Measurements from ENCODE around the gene CBLL1. TPM values are rescaled to one million over a fixed set of nuclear protein-coding genes. Genes with fewer than 3 reads are reported as not detected.

CBLL1 gene
- total RNA-seq, 1 experiment from 2014 or later, result 35.0 TPM

GRCh38 chr7:107785926-107786325 is 42.0 kb downstream of the CBLL1 start:
- H3K4me3 ChIP-seq (replicated peaks in 1 of 2; ENCODE audit: low read depth in 1 of 2, low read length in 2 of 2), result no peak overlapping the region
- no peaks in the 10 kb centered on the region for H3K4me1 ChIP-seq (ENCODE audit: control insufficient read depth in 1 of 2, insufficient read depth in 2 of 2, low read length in 2 of 2)
- ChIA-PET CTCF (no interaction called here), RAD21 (ENCODE audit: low non-redundant PET in 1 of 2, low total read pairs in 2 of 2, uncharacterized antibody in 2 of 2, unreplicated experiment in 2 of 2) (no interaction called here), POLR2A (no interaction called here)
- H3K27ac ChIP-seq (ENCODE audit: low read depth, low read length), result no peak overlapping the region
- intact Hi-C loops (cut with micrococcal nuclease), result no loop called here
- ATAC-seq, result no peak
- no peak overlapping the region for H3K9ac ChIP-seq (ENCODE audit: low read length)
- H3K27me3 ChIP-seq (ENCODE audit: insufficient read depth, low read length), result no peaks in the 10 kb centered on the region
- no peak overlapping the region for H2AFZ ChIP-seq (ENCODE audit: low read depth, low read length, poor library complexity, severe bottlenecking)
- no peaks in the 10 kb centered on the region for H3K36me3 ChIP-seq (ENCODE audit: control insufficient read depth in 1 of 2, insufficient read depth in 2 of 2, low read length in 2 of 2)
- H4K20me1 ChIP-seq (ENCODE audit: insufficient read depth), result no peaks in the 10 kb centered on the region
- H3K9me2 ChIP-seq (ENCODE audit: insufficient read depth), result no peaks in the 10 kb centered on the region
- no peaks in the 10 kb centered on the region for H3K79me2 ChIP-seq (ENCODE audit: insufficient read depth, low read length)
- H3K4me2 ChIP-seq (ENCODE audit: low read length), result no peak overlapping the region
- H3K9me3 ChIP-seq (ENCODE audit: control insufficient read depth in 1 of 2, insufficient read depth in 1 of 2, low read depth in 1 of 2, low read length in 2 of 2), result no peaks in the 10 kb centered on the region
- TF ChIP-seq EGR1 (IDR thresholded peaks at IDR 0.05; ENCODE audit: low read depth) (no peak), FOSL1 (IDR thresholded peaks at IDR 0.05; ENCODE audit: low read depth) (no peak), POLR2A (IDR thresholded peaks at IDR 0.05; ENCODE audit: borderline replicate concordance, extremely low read depth, insufficient read depth, insufficient read length) (no peak), ATF3 (IDR thresholded peaks at IDR 0.05) (no peak), CBX3 (IDR thresholded peaks at IDR 0.05; ENCODE audit: low read depth) (no peak), TCF7L2 (IDR thresholded peaks at IDR 0.05; ENCODE audit: borderline replicate concordance, extremely low read depth, insufficient read depth, insufficient read length) (no peak), ELF1 (IDR thresholded peaks at IDR 0.05; ENCODE audit: borderline replicate concordance, low read depth) (no peak), JUND (IDR thresholded peaks at IDR 0.05) (no peak), ZNF274 (IDR thresholded peaks at IDR 0.05; ENCODE audit: low read depth, low read length) (no peak), REST (IDR thresholded peaks at IDR 0.05; ENCODE audit: low read depth) (no peak), EZH2phosphoT487 (IDR thresholded peaks at IDR 0.05; ENCODE audit: borderline replicate concordance) (no peak), POLR2AphosphoS5 (IDR thresholded peaks at IDR 0.05; ENCODE audit: low read depth, low read length) (no peak), SIN3A (IDR thresholded peaks at IDR 0.05; ENCODE audit: low read depth) (no peak), ZFX (IDR thresholded peaks at IDR 0.05) (no peak), EZH2 (IDR thresholded peaks at IDR 0.05) (no peak), SP1 (IDR thresholded peaks at IDR 0.05; ENCODE audit: low read depth) (no peak), MAX (IDR thresholded peaks at IDR 0.05) (no peak), CTCF (IDR thresholded peaks at IDR 0.05 in 2 of 3, conservative IDR thresholded peaks at IDR 0.05 in 1 of 3; ENCODE audit: borderline replicate concordance in 1 of 3, insufficient read depth in 1 of 3, low read depth in 2 of 3, low read length in 2 of 3) (no peak), RAD21 (IDR thresholded peaks at IDR 0.05; ENCODE audit: low read depth) (no peak)
- no TSS peak for BruUV-seq (replicated peaks)
- DNase-seq (ENCODE audit: low read depth, low spot score), result no peak
